Neural cell (in vitro differentiated cells): Measurements from ENCODE around the gene CTXND1. TPM values are rescaled to one million over a fixed set of nuclear protein-coding genes. Genes with fewer than 3 reads are reported as not detected.

ENCODE experiments used
- H2AFZ ChIP-seq: fragments of 200-600, 300-800 bp; sonication (generic), shearing (Covaris generic); 2 replicates; pipeline ENCODE4 v1.6.0; 2014; ENCODE audit warnings: low read depth, mild to moderate bottlenecking, antibody characterized with exemption, low read length, moderate library complexity
- H3F3A ChIP-seq: fragments of 200-600 bp; shearing (Covaris generic); 2 replicates; pipeline ENCODE4 v1.6.1; 2016; ENCODE audit warnings: mild to moderate bottlenecking, moderate library complexity, mixed read lengths, antibody characterized with exemption, low read length; ENCODE audit not compliant: insufficient read depth, poor library complexity, severe bottlenecking
- H3K27ac ChIP-seq: fragments of 200-600, 300-800 bp; sonication (generic), shearing (Covaris generic); 2 replicates; pipeline ENCODE4 v1.5.1; 2014; ENCODE audit warnings: mild to moderate bottlenecking, low read length, moderate library complexity
- H3K27me3 ChIP-seq: fragments of 300-800, 200-600 bp; sonication (generic), shearing (Covaris generic); 2 replicates; pipeline ENCODE4 v1.6.0; 2014; ENCODE audit warnings: mild to moderate bottlenecking, low read depth, low read length, moderate library complexity; ENCODE audit not compliant: insufficient read depth
- H3K36me3 ChIP-seq: fragments of 300-800, 200-600 bp; sonication (generic), shearing (Covaris generic); 2 replicates; pipeline ENCODE4 v1.5.1; 2014; ENCODE audit warnings: mild to moderate bottlenecking, antibody characterized with exemption, low read length, moderate library complexity; ENCODE audit not compliant: insufficient read depth
- H3K4me2 ChIP-seq: fragments of 300-800, 200-600 bp; sonication (generic), shearing (Covaris generic); 2 replicates; pipeline ENCODE4 v1.6.0; 2014; ENCODE audit warnings: mild to moderate bottlenecking, low read length
- H3K4me3 ChIP-seq: fragments of 300-800, 200-600 bp; sonication (generic), shearing (Covaris generic); 2 replicates; pipeline ENCODE4 v1.5.1; 2014; ENCODE audit warnings: mild to moderate bottlenecking, low read length, moderate library complexity
- H3K79me2 ChIP-seq: fragments of 200-600 bp; shearing (Covaris generic); replicated peaks from 2 replicates; pipeline ENCODE4 v1.6.0; 2014; ENCODE audit warnings: mild to moderate bottlenecking, low read length, moderate library complexity; ENCODE audit not compliant: insufficient read depth
- H3K9ac ChIP-seq: fragments of 300-800, 200-600 bp; sonication (generic), shearing (Covaris generic); 2 replicates; pipeline ENCODE4 v1.6.1; 2016; ENCODE audit warnings: mild to moderate bottlenecking, low read length, mixed read lengths
- H3K9me2 ChIP-seq: fragments of 200-600 bp; shearing (Covaris generic); 2 replicates; pipeline ENCODE4 v1.6.1; 2016; ENCODE audit warnings: mild to moderate bottlenecking, low read length, mixed read lengths; ENCODE audit not compliant: insufficient read depth
- H3K9me3 ChIP-seq: fragments of 200-600, 300-800 bp; sonication (generic), shearing (Covaris generic); 2 replicates; pipeline ENCODE4 v1.6.1; 2016; ENCODE audit warnings: mild to moderate bottlenecking, mixed run types, low read length, moderate library complexity, mixed read lengths
- H4K20me1 ChIP-seq: fragments of 200-600 bp; shearing (Covaris generic); 2 replicates; pipeline ENCODE4 v1.6.1; 2016; ENCODE audit warnings: mild to moderate bottlenecking, mixed run types; ENCODE audit not compliant: insufficient read depth
- CTCF ChIP-seq: fragments of 450-650 bp; IDR thresholded peaks from 2 replicates; pipeline ENCODE4 v1.5.1; 2014; ENCODE audit warnings: antibody characterized with exemption, mild to moderate bottlenecking, moderate library complexity; ENCODE audit not compliant: poor library complexity, severe bottlenecking
- EP300 ChIP-seq: fragments of 450-650 bp; conservative IDR thresholded peaks from 2 replicates; pipeline ENCODE4 v1.6.1; 2014; ENCODE audit warnings: antibody characterized with exemption, mild to moderate bottlenecking, moderate library complexity; ENCODE audit not compliant: poor library complexity, severe bottlenecking
- EZH2 ChIP-seq: fragments of 200-600, 300-800 bp; shearing (Covaris generic), sonication (generic); IDR thresholded peaks from 2 replicates; pipeline ENCODE4 v1.6.1; 2014; ENCODE audit warnings: antibody characterized with exemption, low read length, borderline replicate concordance, mild to moderate bottlenecking; ENCODE audit not compliant: insufficient read depth, poor library complexity, severe bottlenecking
- MXI1 ChIP-seq: fragments of 450-650 bp; conservative IDR thresholded peaks from 2 replicates; pipeline ENCODE4 v1.6.1; 2014; ENCODE audit warnings: antibody characterized with exemption, mild to moderate bottlenecking; ENCODE audit not compliant: poor library complexity, severe bottlenecking
- POLR2AphosphoS5 ChIP-seq: IDR thresholded peaks from 2 replicates; pipeline ENCODE4 v1.6.1; 2012
- RAD21 ChIP-seq: fragments of 450-650 bp; conservative IDR thresholded peaks from 2 replicates; pipeline ENCODE4 v1.6.1; 2014; ENCODE audit warnings: antibody characterized with exemption, mild to moderate bottlenecking, moderate library complexity
- REST ChIP-seq: IDR thresholded peaks from 2 replicates; pipeline ENCODE4 v1.6.1; 2012; ENCODE audit warnings: borderline replicate concordance
- SMC3 ChIP-seq: fragments of 450-650 bp; conservative IDR thresholded peaks from 2 replicates; pipeline ENCODE4 v1.6.1; 2014; ENCODE audit warnings: antibody characterized with exemption, mild to moderate bottlenecking, moderate library complexity; ENCODE audit not compliant: poor library complexity
- TAF1 ChIP-seq: IDR thresholded peaks from 2 replicates; pipeline ENCODE4 v1.6.1; 2012; ENCODE audit warnings: low read depth
- polyA plus RNA-seq: library from polyadenylated mRNA; depleted of rRNA; stranded (reverse); fragments of >200 nt; gene quantifications from 2 replicates; pipeline ENCODE4 v1.2.3, GENCODE V29; 2014

The CTXND1 gene
- polyA plus RNA-seq, 1 donor from 2014 or later = not detected

- H3K36me3 ChIP-seq = no peaks in the 10 kb centered on the region
- H3K9ac ChIP-seq = no peak overlapping the region
- H3K4me2 ChIP-seq = no peak overlapping the region
- no peak for TF ChIP-seq EP300
- TF ChIP-seq REST = no peak
- no peak for TF ChIP-seq RAD21
- TF ChIP-seq SMC3 = no peak
- TF ChIP-seq MXI1 = no peak
- no peak for TF ChIP-seq CTCF
- no peak for TF ChIP-seq POLR2AphosphoS5
- no peak for TF ChIP-seq TAF1
- TF ChIP-seq EZH2 = no peak
- H3F3A ChIP-seq = no peaks in the 10 kb centered on the region
- H3K9me3 ChIP-seq = no peaks in the 10 kb centered on the region
- no peaks in the 10 kb centered on the region for H4K20me1 ChIP-seq
- no peak overlapping the region for H3K27ac ChIP-seq
- no peak overlapping the region for H2AFZ ChIP-seq
- H3K4me3 ChIP-seq = no peak overlapping the region
- no peaks in the 10 kb centered on the region for H3K9me2 ChIP-seq
- H3K79me2 ChIP-seq = no peaks in the 10 kb centered on the region
- H3K27me3 ChIP-seq = no peaks in the 10 kb centered on the region
These were observed 52.6 kb downstream of the CTXND1 start for GRCh38 chr15:80199366-80199765.

GRCh38 chr15:80194914-80195313 lies 57.1 kb downstream of the CTXND1 start:
- no peak for TF ChIP-seq POLR2AphosphoS5
- TF ChIP-seq EZH2 = no peak
- no peak for TF ChIP-seq MXI1
- no peak for TF ChIP-seq CTCF
- TF ChIP-seq REST = no peak
- TF ChIP-seq EP300 = no peak
- no peak for TF ChIP-seq SMC3
- no peak for TF ChIP-seq TAF1
- TF ChIP-seq RAD21 = no peak
- no peaks in the 10 kb centered on the region for H3K27me3 ChIP-seq
- no peak overlapping the region for H3K27ac ChIP-seq
- H3F3A ChIP-seq = no peaks in the 10 kb centered on the region
- H3K36me3 ChIP-seq = no peaks in the 10 kb centered on the region
- H3K9me2 ChIP-seq = no peaks in the 10 kb centered on the region
- no peak overlapping the region for H2AFZ ChIP-seq
- H3K9me3 ChIP-seq = no peaks in the 10 kb centered on the region
- H3K9ac ChIP-seq = no peak overlapping the region
- no peak overlapping the region for H3K4me2 ChIP-seq
- no peaks in the 10 kb centered on the region for H3K79me2 ChIP-seq
- H3K4me3 ChIP-seq = no peak overlapping the region
- no peaks in the 10 kb centered on the region for H4K20me1 ChIP-seq
